ENCODE data around the gene AOPEP. TPM values are rescaled to one million over a fixed set of nuclear protein-coding genes. Genes with fewer than 3 reads are reported as not detected.

AOPEP gene
- total and polyA plus RNA-seq, 9 of the 15 experiments (the other 6 are each of a cell fraction or from before 2014, with no cell fraction given) = 4.5 to 19.3 (median 13.5) TPM

DNA sequence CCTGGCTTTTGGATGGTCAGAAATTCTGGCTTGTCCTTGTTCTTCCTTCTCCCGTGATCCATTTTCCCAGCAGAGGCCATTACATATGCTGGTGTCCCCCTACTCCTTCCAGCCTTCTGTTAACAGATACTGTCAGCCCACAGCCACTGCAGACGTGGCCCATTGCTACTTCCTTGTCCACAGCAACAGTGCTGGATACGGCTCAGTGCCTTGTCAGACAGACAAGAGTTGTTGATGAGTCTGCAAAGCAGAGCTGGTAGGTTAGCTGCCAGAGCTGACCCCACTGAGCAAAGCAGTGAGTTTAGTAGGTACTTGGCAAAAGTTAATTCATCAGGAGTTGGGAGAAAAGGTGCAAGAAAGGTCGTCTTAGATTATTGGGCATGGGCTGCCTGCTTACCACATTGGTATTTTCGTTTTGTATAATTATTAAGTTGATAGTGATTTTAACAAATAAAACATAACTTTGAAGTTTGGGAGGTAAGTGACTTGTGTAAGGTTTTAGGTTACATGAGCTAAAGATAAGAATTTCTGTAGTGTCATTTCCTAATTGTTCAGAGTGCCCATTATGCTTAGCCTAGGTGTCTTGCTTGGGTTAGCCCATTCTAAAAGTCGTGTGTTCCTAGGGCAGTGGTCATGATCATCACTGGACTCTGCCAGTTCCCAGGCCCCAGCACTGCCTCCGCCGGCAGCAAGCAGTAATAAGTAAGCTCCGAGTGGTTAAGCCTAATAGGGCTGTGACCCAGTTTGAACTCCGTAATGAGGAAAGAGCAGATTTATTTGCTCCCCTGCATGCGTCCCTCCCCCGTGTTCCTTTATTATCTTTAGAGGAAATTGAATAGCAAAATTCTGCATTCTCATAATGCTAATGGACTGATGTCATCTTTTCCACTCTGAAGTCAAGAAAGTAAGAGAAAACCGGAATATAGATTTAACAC, 299.0 kb downstream of the AOPEP start (continued):
- TF ChIP-seq GTF2E2 (tag; IDR thresholded peaks at IDR 0.05) (no peak), ZBTB1 (CRISPR knock-in tag; IDR thresholded peaks at IDR 0.05; ENCODE audit: borderline replicate concordance, low read depth) (no peak), CHCHD3 (CRISPR knock-in tag; IDR thresholded peaks at IDR 0.05) (no peak), JUND (IDR thresholded peaks at IDR 0.05; ENCODE audit: borderline replicate concordance, low read depth, low read length) (no peak), JUND (tag; IDR thresholded peaks at IDR 0.05; ENCODE audit: borderline replicate concordance, low read depth, low read length) (peak; percentile 57; the same call in 1 of the 3 replicates), U2AF1 (optimal IDR thresholded peaks at IDR 0.05; ENCODE audit: low read depth, low read length) (no peak), SMC3 (conservative IDR thresholded peaks at IDR 0.05; ENCODE audit: insufficient read depth, low read depth, low read length) (no peak), CAMTA2 (CRISPR knock-in tag; conservative IDR thresholded peaks at IDR 0.05) (no peak), CREM (IDR thresholded peaks at IDR 0.05; ENCODE audit: low read depth) (no peak), RCOR1 (IDR thresholded peaks at IDR 0.05; ENCODE audit: borderline replicate concordance in 1 of 2, low read depth in 2 of 2, low read length in 2 of 2) (peak in 1 of 2 experiments; percentile 34; a peak in 1 of 4 replicates), HNRNPUL1 (IDR thresholded peaks at IDR 0.05; ENCODE audit: low read length) (no peak), ZNF282 (CRISPR knock-in tag; IDR thresholded peaks at IDR 0.05) (no peak), ZNF134 (CRISPR knock-in tag; conservative IDR thresholded peaks at IDR 0.05) (no peak), MAFK (IDR thresholded peaks at IDR 0.05; ENCODE audit: low read length) (no peak), ZNF121 (CRISPR knock-in tag; conservative IDR thresholded peaks at IDR 0.05) (no peak)
- TF ChIP-seq, protein P1, sequence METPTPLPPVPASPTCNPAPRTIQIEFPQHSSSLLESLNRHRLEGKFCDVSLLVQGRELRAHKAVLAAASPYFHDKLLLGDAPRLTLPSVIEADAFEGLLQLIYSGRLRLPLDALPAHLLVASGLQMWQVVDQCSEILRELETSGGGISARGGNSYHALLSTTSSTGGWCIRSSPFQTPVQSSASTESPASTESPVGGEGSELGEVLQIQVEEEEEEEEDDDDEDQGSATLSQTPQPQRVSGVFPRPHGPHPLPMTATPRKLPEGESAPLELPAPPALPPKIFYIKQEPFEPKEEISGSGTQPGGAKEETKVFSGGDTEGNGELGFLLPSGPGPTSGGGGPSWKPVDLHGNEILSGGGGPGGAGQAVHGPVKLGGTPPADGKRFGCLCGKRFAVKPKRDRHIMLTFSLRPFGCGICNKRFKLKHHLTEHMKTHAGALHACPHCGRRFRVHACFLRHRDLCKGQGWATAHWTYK (CRISPR knock-in tag; IDR thresholded peaks at IDR 0.05) = 0 out of 2 replicates have a peak, but pooled peaks have one; percentile 63
- TF ChIP-seq, protein P2, sequence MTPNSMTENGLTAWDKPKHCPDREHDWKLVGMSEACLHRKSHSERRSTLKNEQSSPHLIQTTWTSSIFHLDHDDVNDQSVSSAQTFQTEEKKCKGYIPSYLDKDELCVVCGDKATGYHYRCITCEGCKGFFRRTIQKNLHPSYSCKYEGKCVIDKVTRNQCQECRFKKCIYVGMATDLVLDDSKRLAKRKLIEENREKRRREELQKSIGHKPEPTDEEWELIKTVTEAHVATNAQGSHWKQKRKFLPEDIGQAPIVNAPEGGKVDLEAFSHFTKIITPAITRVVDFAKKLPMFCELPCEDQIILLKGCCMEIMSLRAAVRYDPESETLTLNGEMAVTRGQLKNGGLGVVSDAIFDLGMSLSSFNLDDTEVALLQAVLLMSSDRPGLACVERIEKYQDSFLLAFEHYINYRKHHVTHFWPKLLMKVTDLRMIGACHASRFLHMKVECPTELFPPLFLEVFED (CRISPR knock-in tag; conservative IDR thresholded peaks at IDR 0.05) = no peak
- TF ChIP-seq, protein P3, sequence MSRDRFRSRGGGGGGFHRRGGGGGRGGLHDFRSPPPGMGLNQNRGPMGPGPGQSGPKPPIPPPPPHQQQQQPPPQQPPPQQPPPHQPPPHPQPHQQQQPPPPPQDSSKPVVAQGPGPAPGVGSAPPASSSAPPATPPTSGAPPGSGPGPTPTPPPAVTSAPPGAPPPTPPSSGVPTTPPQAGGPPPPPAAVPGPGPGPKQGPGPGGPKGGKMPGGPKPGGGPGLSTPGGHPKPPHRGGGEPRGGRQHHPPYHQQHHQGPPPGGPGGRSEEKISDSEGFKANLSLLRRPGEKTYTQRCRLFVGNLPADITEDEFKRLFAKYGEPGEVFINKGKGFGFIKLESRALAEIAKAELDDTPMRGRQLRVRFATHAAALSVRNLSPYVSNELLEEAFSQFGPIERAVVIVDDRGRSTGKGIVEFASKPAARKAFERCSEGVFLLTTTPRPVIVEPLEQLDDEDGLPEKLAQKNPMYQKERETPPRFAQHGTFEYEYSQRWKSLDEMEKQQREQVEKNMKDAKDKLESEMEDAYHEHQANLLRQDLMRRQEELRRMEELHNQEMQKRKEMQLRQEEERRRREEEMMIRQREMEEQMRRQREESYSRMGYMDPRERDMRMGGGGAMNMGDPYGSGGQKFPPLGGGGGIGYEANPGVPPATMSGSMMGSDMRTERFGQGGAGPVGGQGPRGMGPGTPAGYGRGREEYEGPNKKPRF (IDR thresholded peaks at IDR 0.05; ENCODE audit: low read depth, low read length) = no peak
- TF ChIP-seq, protein P4, sequence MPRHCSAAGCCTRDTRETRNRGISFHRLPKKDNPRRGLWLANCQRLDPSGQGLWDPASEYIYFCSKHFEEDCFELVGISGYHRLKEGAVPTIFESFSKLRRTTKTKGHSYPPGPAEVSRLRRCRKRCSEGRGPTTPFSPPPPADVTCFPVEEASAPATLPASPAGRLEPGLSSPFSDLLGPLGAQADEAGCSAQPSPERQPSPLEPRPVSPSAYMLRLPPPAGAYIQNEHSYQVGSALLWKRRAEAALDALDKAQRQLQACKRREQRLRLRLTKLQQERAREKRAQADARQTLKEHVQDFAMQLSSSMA (CRISPR knock-in tag; IDR thresholded peaks at IDR 0.05) = no peak

All from K562 (cell line).